Tibial artery (tissue), 4 donors: Measurements from ENCODE around the gene BNC1.
"Not testable (repeated sequence)": the region's sequence is repeated elsewhere in the genome, so short reads cannot be mapped to it uniquely, and the experiment has no call there.

Experiments used
- DNase-seq, 2 donors: peaks; one replicate each; pipeline ENCODE4 v3.0.0-alpha.2; 2019
- H3K27ac ChIP-seq, 2 donors: fragments of 200-600 bp; sonication (generic) in 1 of 2; 1 replicate in 1 of 2; 2 replicates in 1 of 2; pipeline ENCODE4 v1.5.1; 2018 to 2019; ENCODE audit warnings: mild to moderate bottlenecking in 1 of 2
- H3K27me3 ChIP-seq, 2 donors: fragments of 200-600 bp; sonication (generic) in 1 of 2; one replicate each; pipeline versions ENCODE4 v1.5.1 to v1.6.0; 2016 to 2019
- H3K36me3 ChIP-seq, 3 donors: fragments of 200-600 bp; sonication (generic) in 2 of 3; one replicate each; pipeline ENCODE4 v1.5.1; 2016 to 2019; ENCODE audit warnings: mild to moderate bottlenecking in 2 of 3
- H3K4me1 ChIP-seq, 4 donors: fragments of 200-600 bp; sonication (generic) in 2 of 4; 1 replicate in 3 of 4; 2 replicates in 1 of 4; pipeline ENCODE4 v1.5.1; 2016 to 2019
- H3K4me3 ChIP-seq, 2 donors: fragments of 200-600 bp; sonication (generic) in 1 of 2; 1 replicate in 1 of 2; 2 replicates in 1 of 2; pipeline ENCODE4 v1.5.1; 2018 to 2019; ENCODE audit warnings: mild to moderate bottlenecking in 2 of 2
- H3K9me3 ChIP-seq, 3 donors: fragments of 200-600 bp; sonication (generic) in 1 of 3; one replicate each; pipeline ENCODE4 v1.5.1; 2016 to 2019
- intact Hi-C: fragments of 100-400 bp; cut with DNase I; formaldehyde crosslinking; loops from one replicate; pipeline ENCODE4 v1.15.0; 2023; ENCODE audit warnings: low total_unique reads
- TF ChIP-seq, protein P1 (sequence below), 2 experiments: fragments of 200-600 bp in 1 of 2; fragments of 450-650 bp in 1 of 2; IDR thresholded peaks; one replicate each; pipeline ENCODE4 v1.5.1; 2017 to 2019; ENCODE audit warnings: antibody characterized with exemption in 2 of 2, mild to moderate bottlenecking in 1 of 2, moderate library complexity in 1 of 2

BNC1 gene

DNA sequence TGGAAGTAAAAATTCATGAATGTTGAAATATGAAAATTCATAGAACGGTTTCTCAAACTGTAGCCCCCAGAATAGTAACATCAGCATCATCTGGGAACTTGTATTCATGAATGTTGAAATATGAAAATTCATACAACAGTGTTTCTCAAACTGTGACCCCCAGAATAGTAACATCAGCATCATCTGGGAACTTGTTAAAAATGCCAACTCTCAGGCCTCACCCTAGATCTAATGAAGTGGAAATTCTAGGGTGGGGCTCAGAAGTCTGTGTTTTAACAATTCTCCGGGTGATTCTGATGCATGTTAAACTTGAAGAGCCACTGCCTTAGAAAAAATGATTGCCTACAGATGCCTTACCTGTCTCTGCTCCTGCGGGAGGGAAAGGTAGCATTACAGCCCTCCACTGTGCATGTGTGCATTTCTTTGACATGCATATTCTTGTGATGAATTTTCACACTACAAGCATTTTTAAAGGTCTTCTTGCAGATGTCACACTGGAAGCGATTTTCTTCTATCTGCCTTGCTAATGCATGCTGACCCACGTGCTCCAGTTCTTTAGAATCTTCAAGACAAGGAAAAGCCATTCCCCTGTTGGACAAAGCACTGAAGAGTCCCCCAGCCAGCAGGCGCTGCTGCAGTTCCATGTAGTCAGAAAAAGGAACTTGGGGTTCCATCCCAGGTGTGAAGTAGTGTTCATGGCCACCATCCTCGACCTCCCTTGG, 21.7 kb downstream of the BNC1 start:
- Histone ChIP-seq H3K4me1 (no peaks in the 10 kb centered on the region), H3K4me3 (no peak overlapping the region), H3K27ac (no peak overlapping the region), H3K36me3 (no peaks in the 10 kb centered on the region), H3K27me3 (peaks cover 0 to 14% of the 10 kb centered on the region in 2 donors), H3K9me3 (no peaks in the 10 kb centered on the region)
- no peak for DNase-seq
- TF ChIP-seq, protein P1, sequence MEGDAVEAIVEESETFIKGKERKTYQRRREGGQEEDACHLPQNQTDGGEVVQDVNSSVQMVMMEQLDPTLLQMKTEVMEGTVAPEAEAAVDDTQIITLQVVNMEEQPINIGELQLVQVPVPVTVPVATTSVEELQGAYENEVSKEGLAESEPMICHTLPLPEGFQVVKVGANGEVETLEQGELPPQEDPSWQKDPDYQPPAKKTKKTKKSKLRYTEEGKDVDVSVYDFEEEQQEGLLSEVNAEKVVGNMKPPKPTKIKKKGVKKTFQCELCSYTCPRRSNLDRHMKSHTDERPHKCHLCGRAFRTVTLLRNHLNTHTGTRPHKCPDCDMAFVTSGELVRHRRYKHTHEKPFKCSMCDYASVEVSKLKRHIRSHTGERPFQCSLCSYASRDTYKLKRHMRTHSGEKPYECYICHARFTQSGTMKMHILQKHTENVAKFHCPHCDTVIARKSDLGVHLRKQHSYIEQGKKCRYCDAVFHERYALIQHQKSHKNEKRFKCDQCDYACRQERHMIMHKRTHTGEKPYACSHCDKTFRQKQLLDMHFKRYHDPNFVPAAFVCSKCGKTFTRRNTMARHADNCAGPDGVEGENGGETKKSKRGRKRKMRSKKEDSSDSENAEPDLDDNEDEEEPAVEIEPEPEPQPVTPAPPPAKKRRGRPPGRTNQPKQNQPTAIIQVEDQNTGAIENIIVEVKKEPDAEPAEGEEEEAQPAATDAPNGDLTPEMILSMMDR (IDR thresholded peaks at IDR 0.05), result no peak
- intact Hi-C loops, result no loop called here

DNA sequence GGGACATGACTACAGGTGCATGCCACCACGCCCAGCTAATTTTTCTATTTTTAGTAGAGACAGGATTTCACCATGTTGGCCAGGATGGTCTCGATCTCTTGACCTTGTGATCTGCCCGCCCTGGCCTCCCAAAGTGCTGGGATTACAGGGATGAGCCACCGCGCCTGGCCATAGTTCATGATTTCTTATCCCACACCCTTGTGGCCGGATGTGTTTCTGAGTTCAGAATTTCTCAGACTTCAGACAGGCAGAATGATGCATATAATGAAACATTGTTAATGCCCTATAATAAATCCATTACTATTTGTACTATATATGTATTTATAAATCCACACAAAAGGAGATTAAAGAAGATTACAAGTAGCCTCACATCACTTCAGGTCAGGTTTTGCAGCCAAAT, 22.3 kb downstream of the BNC1 start:
- H3K27ac ChIP-seq, H3K36me3 ChIP-seq, H3K4me3 ChIP-seq, H3K4me1 ChIP-seq, H3K9me3 ChIP-seq, DNase-seq, intact Hi-C loops: not testable (repeated sequence)
- peaks cover 0 to 14% of the 10 kb centered on the region in 2 donors for H3K27me3 ChIP-seq

DNA sequence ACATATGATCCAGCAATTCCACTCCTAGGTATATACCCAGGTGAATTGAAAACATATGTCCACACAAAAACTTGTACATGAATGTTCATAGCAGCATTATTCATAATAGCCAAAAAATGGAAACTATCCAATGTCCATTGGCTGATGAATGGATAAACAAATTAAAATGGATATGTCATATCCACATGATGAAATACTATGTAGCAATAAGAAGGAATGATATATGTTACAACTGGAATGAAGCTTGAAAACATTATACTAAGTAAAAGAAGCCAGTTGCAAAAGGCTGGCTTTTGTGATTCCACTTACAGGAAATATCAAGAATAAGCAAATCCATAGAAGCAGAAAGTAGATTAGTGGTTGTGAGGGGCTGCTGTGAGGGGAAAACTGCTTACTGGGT, 33.7 kb downstream of the BNC1 start:
- no peak for DNase-seq
- TF ChIP-seq, protein P1 (IDR thresholded peaks at IDR 0.05), result no peak
- no peak overlapping the region for H3K27ac ChIP-seq
- H3K4me3 ChIP-seq, result no peak overlapping the region
- H3K36me3 ChIP-seq, result no peaks in the 10 kb centered on the region
- H3K9me3 ChIP-seq, result no peaks in the 10 kb centered on the region
- intact Hi-C loops, result no loop called here
- peaks cover 0 to 56% of the 10 kb centered on the region in 2 donors for H3K27me3 ChIP-seq
- no peaks in the 10 kb centered on the region for H3K4me1 ChIP-seq

- no peaks in the 10 kb centered on the region for H3K36me3 ChIP-seq
- no peak overlapping the region for H3K27ac ChIP-seq
- H3K4me1 ChIP-seq, result no peaks in the 10 kb centered on the region
- H3K9me3 ChIP-seq, result no peaks in the 10 kb centered on the region
- no peak for DNase-seq
- intact Hi-C loops, result no loop called here
- H3K27me3 ChIP-seq, result peaks cover 0 to 52% of the 10 kb centered on the region in 2 donors
- H3K4me3 ChIP-seq, result no peak overlapping the region
- TF ChIP-seq, protein P1 (IDR thresholded peaks at IDR 0.05), result no peak
Observed at GRCh38 chr15:83249030-83249343, 35.5 kb downstream of the BNC1 start.

GRCh38 chr15:83248151-83249029, 36.1 kb downstream of the BNC1 start:
- no peak for DNase-seq
- Histone ChIP-seq H3K9me3 (no peaks in the 10 kb centered on the region), H3K4me3 (no peak overlapping the region), H3K27ac (no peak overlapping the region), H3K4me1 (no peaks in the 10 kb centered on the region), H3K36me3 (no peaks in the 10 kb centered on the region), H3K27me3 (peaks cover 0 to 49% of the 10 kb centered on the region in 2 donors)
- intact Hi-C loops, result no loop called here
- TF ChIP-seq, protein P1 (IDR thresholded peaks at IDR 0.05), result peak; percentile 82 to 86

DNA sequence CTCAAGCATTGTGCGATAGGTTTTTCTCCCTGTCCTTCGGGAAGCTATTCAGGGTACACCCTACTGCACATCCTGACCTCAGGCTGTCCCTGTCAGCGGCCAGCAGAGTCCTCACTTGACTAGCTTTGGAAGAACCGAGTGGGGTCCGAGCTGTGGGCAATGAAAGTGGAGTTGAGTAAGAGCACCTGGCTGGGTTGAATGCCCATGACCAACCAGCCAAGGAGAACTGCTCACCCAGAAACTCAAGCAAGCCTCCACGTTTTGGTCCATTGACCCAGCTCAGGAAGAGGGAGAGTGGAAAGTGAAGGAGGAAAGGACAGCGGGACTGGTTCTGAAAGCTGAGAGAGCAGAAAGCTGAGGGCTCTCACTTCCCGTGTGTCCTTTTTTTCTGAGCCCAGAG, 40.8 kb downstream of the BNC1 start:
- intact Hi-C loops, result no loop called here
- Histone ChIP-seq H3K9me3 (peaks cover 0 to 5% (median 0%) of the 10 kb centered on the region in 3 donors), H3K4me1 (no peaks in the 10 kb centered on the region)

More for the DNA sequence above, 40.8 kb downstream of the BNC1 start:
- Histone ChIP-seq H3K36me3 (no peaks in the 10 kb centered on the region), H3K4me3 (no peak overlapping the region), H3K27me3 (peaks cover 0 to 5% of the 10 kb centered on the region in 2 donors), H3K27ac (no peak overlapping the region)
- TF ChIP-seq, protein P1 (IDR thresholded peaks at IDR 0.05), result no peak
- no peak for DNase-seq
